ENCODE data around the gene OS9. TPM values are rescaled to one million over a fixed set of nuclear protein-coding genes. Genes with fewer than 3 reads are reported as not detected.
"Not testable (repeated sequence)": the region's sequence is repeated elsewhere in the genome, so short reads cannot be mapped to it uniquely, and the experiment has no call there.

OS9 gene
- total RNA-seq, 2 experiments from 2014 or later = 82.6 to 112 TPM

GRCh38 chr12:57674691-57675090 is 19.2 kb upstream of the OS9 start:
- no peaks in the 10 kb centered on the region for H3K9me2 ChIP-seq (ENCODE audit: insufficient read depth, low read length)
- H2AFZ ChIP-seq (ENCODE audit: low read length) = no peak overlapping the region
- no peak for DNase-seq (ENCODE audit: low spot score)
- intact Hi-C loops (cut with micrococcal nuclease; ENCODE audit: unreplicated experiment) = no loop called here
- H3K36me3 ChIP-seq (ENCODE audit: insufficient read depth, low read length) = no peaks in the 10 kb centered on the region
- BruUV-seq (replicated peaks) = no TSS peak
- no peak for TF ChIP-seq EZH2phosphoT487 (IDR thresholded peaks at IDR 0.05; ENCODE audit: borderline replicate concordance, low read depth, low read length)
- H3K27ac ChIP-seq (ENCODE audit: low read depth, low read length, poor library complexity, severe bottlenecking) = no peak overlapping the region
- H3K4me1 ChIP-seq (ENCODE audit: insufficient read depth, low read length, poor library complexity, severe bottlenecking) = no peaks in the 10 kb centered on the region
- H4K20me1 ChIP-seq (ENCODE audit: insufficient read depth, low read length) = no peaks in the 10 kb centered on the region
- CTCF ChIA-PET (ENCODE audit: unreplicated experiment) = no interaction called here
- H3K9me3 ChIP-seq (ENCODE audit: low read length) = no peaks in the 10 kb centered on the region
- H3K4me2 ChIP-seq (ENCODE audit: low read length) = no peak overlapping the region
- H3K79me2 ChIP-seq (ENCODE audit: insufficient read depth, low read depth, low read length) = no peaks in the 10 kb centered on the region
- POLR2A ChIA-PET = no interaction called here
- no peak overlapping the region for H3K4me3 ChIP-seq (ENCODE audit: low read depth, low read length, poor library complexity, severe bottlenecking)

- BruUV-seq (replicated peaks); H3K9me3 ChIP-seq (ENCODE audit: low read length); POLR2A ChIA-PET; H3K27ac ChIP-seq (ENCODE audit: low read depth, low read length, poor library complexity, severe bottlenecking); CTCF ChIA-PET (ENCODE audit: unreplicated experiment); H3K79me2 ChIP-seq (ENCODE audit: insufficient read depth, low read depth, low read length); H3K9me2 ChIP-seq (ENCODE audit: insufficient read depth, low read length); H3K4me2 ChIP-seq (ENCODE audit: low read length); H3K4me3 ChIP-seq (ENCODE audit: low read depth, low read length, poor library complexity, severe bottlenecking); intact Hi-C loops (cut with micrococcal nuclease; ENCODE audit: unreplicated experiment); H3K36me3 ChIP-seq (ENCODE audit: insufficient read depth, low read length); H2AFZ ChIP-seq (ENCODE audit: low read length); H3K4me1 ChIP-seq (ENCODE audit: insufficient read depth, low read length, poor library complexity, severe bottlenecking); H4K20me1 ChIP-seq (ENCODE audit: insufficient read depth, low read length); DNase-seq (ENCODE audit: low spot score): not testable (repeated sequence)
Observed at GRCh38 chr12:57677947-57678346, 16.0 kb upstream of the OS9 start.

- Histone ChIP-seq H2AFZ (ENCODE audit: low read length) (no peak overlapping the region), H3K79me2 (ENCODE audit: insufficient read depth, low read depth, low read length) (no peaks in the 10 kb centered on the region), H4K20me1 (ENCODE audit: insufficient read depth, low read length) (no peaks in the 10 kb centered on the region), H3K9me3 (ENCODE audit: low read length) (peaks cover 8% of the 10 kb centered on the region), H3K4me1 (ENCODE audit: insufficient read depth, low read length, poor library complexity, severe bottlenecking) (no peaks in the 10 kb centered on the region), H3K4me2 (ENCODE audit: low read length) (no peak overlapping the region), H3K27ac (ENCODE audit: low read depth, low read length, poor library complexity, severe bottlenecking) (no peak overlapping the region), H3K4me3 (ENCODE audit: low read depth, low read length, poor library complexity, severe bottlenecking) (no peak overlapping the region), H3K36me3 (ENCODE audit: insufficient read depth, low read length) (no peaks in the 10 kb centered on the region), H3K9me2 (ENCODE audit: insufficient read depth, low read length) (no peaks in the 10 kb centered on the region)
- CTCF ChIA-PET (ENCODE audit: unreplicated experiment) = no interaction called here
- intact Hi-C loops (cut with micrococcal nuclease; ENCODE audit: unreplicated experiment) = no loop called here
- TF ChIP-seq EZH2phosphoT487 (IDR thresholded peaks at IDR 0.05; ENCODE audit: borderline replicate concordance, low read depth, low read length) (no peak), CTCF (conservative IDR thresholded peaks at IDR 0.05; ENCODE audit: low read length) (no peak)
- BruUV-seq (replicated peaks) = no TSS peak
- POLR2A ChIA-PET = interaction anchor here (0.6 to 1.4 kb wide), 2 partner anchors 18 to 27 kb away, joined by 3 to 5 read pairs; no protein-coding TSS in a partner anchor
- no peak for DNase-seq (ENCODE audit: low spot score)
Observed at GRCh38 chr12:57679697-57680096, 14.2 kb upstream of the OS9 start.

GRCh38 chr12:57687862-57688261 is 6.1 kb upstream of the OS9 start:
- Histone ChIP-seq H3K9me2 (ENCODE audit: insufficient read depth, low read length) (no peaks in the 10 kb centered on the region), H3K4me2 (ENCODE audit: low read length) (no peak overlapping the region), H4K20me1 (ENCODE audit: insufficient read depth, low read length) (no peaks in the 10 kb centered on the region), H3K36me3 (ENCODE audit: insufficient read depth, low read length) (no peaks in the 10 kb centered on the region), H3K4me3 (ENCODE audit: low read depth, low read length, poor library complexity, severe bottlenecking) (no peak overlapping the region), H3K4me1 (ENCODE audit: insufficient read depth, low read length, poor library complexity, severe bottlenecking) (no peaks in the 10 kb centered on the region), H2AFZ (ENCODE audit: low read length) (no peak overlapping the region), H3K79me2 (ENCODE audit: insufficient read depth, low read depth, low read length) (no peaks in the 10 kb centered on the region), H3K9me3 (ENCODE audit: low read length) (no peaks in the 10 kb centered on the region; the same call in 1 of the 2 replicates), H3K27ac (ENCODE audit: low read depth, low read length, poor library complexity, severe bottlenecking) (no peak overlapping the region)
- DNase-seq (ENCODE audit: low spot score) = no peak
- intact Hi-C loops (cut with micrococcal nuclease; ENCODE audit: unreplicated experiment) = no loop called here
- TF ChIP-seq CTCF (conservative IDR thresholded peaks at IDR 0.05; ENCODE audit: low read length) = no peak
- no peak for TF ChIP-seq EZH2phosphoT487 (IDR thresholded peaks at IDR 0.05; ENCODE audit: borderline replicate concordance, low read depth, low read length)
- ChIA-PET CTCF (ENCODE audit: unreplicated experiment) (no interaction called here), POLR2A (no interaction called here)
- no TSS peak for BruUV-seq (replicated peaks)

Measured in OCI-LY7 (cell line).